SK-N-SH (cell line): ENCODE results near the gene ARID1B. TPM values are rescaled to one million over a fixed set of nuclear protein-coding genes. Genes with fewer than 3 reads are reported as not detected.

Source experiments
- CTCF ChIA-PET: fragments of 300-600, 350-600 bp; formaldehyde crosslinking; extraction: SDS; loops from one replicate; lab custom pipeline; 2021; lab: Yijun Ruan, JAX
- POLR2A ChIA-PET: fragments of 350-600 bp; sonication (Branson Sonifier 250); formaldehyde crosslinking; extraction: SDS; loops from one replicate; lab custom pipeline; 2020; ENCODE audit warnings: antibody characterized with exemption, inconsistent platforms; lab: Yijun Ruan, JAX
- DNase-seq: peaks from one replicate; pipeline ENCODE4 v3.0.0; 2012
- H2AFZ ChIP-seq: fragments of 200-600 bp; sonication (generic); 2 replicates; pipeline ENCODE4 v1.8.1; 2016; ENCODE audit warnings: antibody characterized with exemption, mild to moderate bottlenecking, low read depth
- H3F3A ChIP-seq: fragments of 200-600 bp; sonication (generic); replicated peaks from 2 replicates; pipeline ENCODE3; 2016; ENCODE audit warnings: antibody characterized with exemption, mild to moderate bottlenecking; ENCODE audit not compliant: insufficient read depth
- H3K27ac ChIP-seq, 2 experiments: fragments of 200-500 bp in 1 of 2; fragments of 200-600 bp in 1 of 2; sonication (Bioruptor generic) in 1 of 2; sonication (generic), shearing (Covaris generic) in 1 of 2; 2 replicates each; pipeline versions ENCODE4 v1.5.1 to v1.6.1; 2014 to 2016; ENCODE audit warnings: low read depth in 2 of 2, inconsistent platforms in 1 of 2, low read length in 1 of 2, mild to moderate bottlenecking in 1 of 2, mixed read lengths in 1 of 2
- H3K27me3 ChIP-seq: fragments of 200-600 bp; sonication (generic), shearing (Covaris generic); 2 replicates; pipeline ENCODE4 v1.6.1; 2016; ENCODE audit warnings: mixed run types; ENCODE audit not compliant: insufficient read depth
- H3K36me3 ChIP-seq, 2 experiments: fragments of 200-500 bp in 1 of 2; fragments of 200-600 bp in 1 of 2; sonication (Bioruptor generic) in 1 of 2; sonication (generic) in 1 of 2; replicated peaks in 1 of 2; 2 replicates each; pipeline versions ENCODE3 to v1.5.1; 2014 to 2016; ENCODE audit warnings: low read length in 1 of 2, mild to moderate bottlenecking in 1 of 2; ENCODE audit not compliant: insufficient read depth in 2 of 2, control insufficient read depth in 1 of 2
- H3K4me1 ChIP-seq, 2 experiments: fragments of 200-500 bp in 1 of 2; fragments of 200-600 bp in 1 of 2; sonication (Bioruptor generic) in 1 of 2; sonication (generic), shearing (Covaris generic) in 1 of 2; 2 replicates each; pipeline versions ENCODE4 v1.5.1 to v1.6.1; 2014 to 2016; ENCODE audit warnings: low read depth in 1 of 2, low read length in 1 of 2, mixed run types in 1 of 2; ENCODE audit not compliant: insufficient read depth in 2 of 2, control insufficient read depth in 1 of 2
- H3K4me2 ChIP-seq: fragments of 200-600 bp; sonication (generic), shearing (Covaris generic); 2 replicates; pipeline ENCODE4 v1.6.1; 2017; ENCODE audit warnings: mixed run types
- H3K4me3 ChIP-seq, 2 experiments: fragments of 200-500 bp in 1 of 2; fragments of 200-600 bp in 1 of 2; sonication (Bioruptor generic) in 1 of 2; sonication (generic), shearing (Covaris generic) in 1 of 2; 2 replicates each; pipeline versions ENCODE4 v1.5.1 to v1.8.1; 2014 to 2016; ENCODE audit warnings: low read depth in 2 of 2, inconsistent platforms in 1 of 2, low read length in 1 of 2, mild to moderate bottlenecking in 1 of 2, mixed read lengths in 1 of 2, moderate library complexity in 1 of 2
- H3K79me2 ChIP-seq: fragments of 200-600 bp; sonication (generic); 2 replicates; pipeline ENCODE4 v1.8.1; 2017; ENCODE audit warnings: mild to moderate bottlenecking; ENCODE audit not compliant: insufficient read depth
- H3K9ac ChIP-seq: fragments of 200-600 bp; sonication (generic); 2 replicates; pipeline ENCODE4 v1.6.1; 2017; ENCODE audit warnings: mixed run types
- H3K9me2 ChIP-seq: fragments of 200-600 bp; sonication (generic); 2 replicates; pipeline ENCODE4 v1.6.1; 2017; ENCODE audit warnings: mixed run types
- H3K9me3 ChIP-seq: fragments of 200-600 bp; sonication (generic); 2 replicates; pipeline ENCODE4 v1.6.1; 2017; ENCODE audit warnings: mixed run types, mild to moderate bottlenecking, moderate library complexity
- H4K20me1 ChIP-seq: fragments of 200-600 bp; sonication (generic); 2 replicates; pipeline ENCODE4 v1.6.1; 2017; ENCODE audit warnings: mild to moderate bottlenecking, mixed run types; ENCODE audit not compliant: insufficient read depth
- EP300 ChIP-seq, 2 experiments: IDR thresholded peaks; 2 replicates each; pipeline versions ENCODE4 v1.4.0 to v1.6.1; 2012; ENCODE audit warnings: borderline replicate concordance in 1 of 2, low read depth in 1 of 2, low read length in 1 of 2
- FOSL2 ChIP-seq: IDR thresholded peaks from 2 replicates; pipeline ENCODE4 v1.4.0; 2012; ENCODE audit warnings: low read depth, mild to moderate bottlenecking, moderate library complexity, borderline replicate concordance
- JUND ChIP-seq: IDR thresholded peaks from 2 replicates; pipeline ENCODE4 v1.4.0; 2012
- MEF2A ChIP-seq: IDR thresholded peaks from 2 replicates; pipeline ENCODE4 v1.4.0; 2012; ENCODE audit warnings: low read depth, borderline replicate concordance
- MXI1 ChIP-seq: IDR thresholded peaks from 2 replicates; pipeline ENCODE4 v1.6.1; 2012; ENCODE audit warnings: mild to moderate bottlenecking, low read depth, low read length, improper control_type of control experiment
- NRF1 ChIP-seq: IDR thresholded peaks from 2 replicates; pipeline ENCODE4 v1.6.1; 2012; ENCODE audit warnings: low read depth, mild to moderate bottlenecking, low read length
- RAD21 ChIP-seq: IDR thresholded peaks from 2 replicates; pipeline ENCODE4 v1.6.1; 2012; ENCODE audit warnings: mild to moderate bottlenecking, low read length
- RXRA ChIP-seq: IDR thresholded peaks from 2 replicates; pipeline ENCODE4 v1.4.0; 2012; ENCODE audit warnings: low read depth, mild to moderate bottlenecking, borderline replicate concordance
- WGBS: methylation state at CpG from one replicate; pipeline ENCODE4 v1.1.6; 2017; ENCODE audit warnings: low lambda C conversion rate; 5-methylcytosine and 5-hydroxymethylcytosine counted together
- polyA plus RNA-seq, 3 experiments: library from polyadenylated mRNA; depleted of rRNA; stranded (reverse); fragments of >200 nt; gene quantifications; 2 replicates each; pipeline ENCODE4 v1.2.3, GENCODE V29; 2012
- TF ChIP-seq, protein P1 (sequence below): fragments of 200-600 bp; sonication (generic); IDR thresholded peaks from 2 replicates; pipeline ENCODE4 v1.6.1; 2017; ENCODE audit warnings: antibody characterized with exemption, mild to moderate bottlenecking, moderate library complexity
- TF ChIP-seq, protein P2 (sequence below): IDR thresholded peaks from 2 replicates; pipeline ENCODE4 v1.4.0; 2012; ENCODE audit warnings: low read depth, borderline replicate concordance
- TF ChIP-seq, protein P3 (sequence below): IDR thresholded peaks from 2 replicates; pipeline ENCODE4 v1.4.0; 2012; ENCODE audit warnings: low read depth, borderline replicate concordance
- TF ChIP-seq, protein P4 (sequence below): IDR thresholded peaks from 2 replicates; pipeline ENCODE4; 2012
- TF ChIP-seq, protein P5 (sequence below): IDR thresholded peaks from 2 replicates; pipeline ENCODE4 v1.6.1; 2012; ENCODE audit warnings: mild to moderate bottlenecking, low read depth, low read length, moderate library complexity
- TF ChIP-seq, protein P6 (sequence below): IDR thresholded peaks from 2 replicates; pipeline ENCODE4 v1.4.0; 2012; ENCODE audit warnings: low read depth

ARID1B gene
- polyA plus RNA-seq, 1 of the 3 experiments (the other 2 are of a cell fraction), result 13.6 TPM

DNA sequence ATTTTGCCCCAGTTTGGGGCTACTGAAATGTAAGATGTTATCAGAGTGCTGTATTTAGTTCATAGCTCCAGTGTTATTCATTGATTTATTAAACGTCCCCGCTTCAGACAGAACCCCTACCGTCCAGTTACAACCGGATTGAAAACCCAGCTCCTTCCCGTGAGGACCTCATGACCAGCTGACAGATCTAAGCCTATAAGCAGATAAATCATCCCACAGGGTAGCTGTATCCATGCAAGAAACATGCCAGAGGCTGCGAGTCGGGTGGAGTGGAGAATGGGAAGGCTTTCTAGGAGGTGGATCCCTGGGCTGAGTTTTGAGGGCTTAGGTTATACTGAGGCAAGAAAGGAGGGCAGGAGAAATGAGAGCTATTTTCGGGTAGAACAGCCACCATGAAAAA is 260.0 kb downstream of the ARID1B start:
- POLR2A ChIA-PET, result interaction anchor here (0.7 kb wide), 1 partner anchor 108 kb away, joined by 3 read pairs; no protein-coding TSS in a partner anchor
- H3K4me2 ChIP-seq, result no peak overlapping the region
- no peak overlapping the region for H2AFZ ChIP-seq
- H3K27me3 ChIP-seq, result no peaks in the 10 kb centered on the region
- no peak overlapping the region for H3K27ac ChIP-seq
- peaks cover 11 to 23% of the 10 kb centered on the region in 2 experiments; a peak in 3 of 4 replicates for H3K4me1 ChIP-seq
- CTCF ChIA-PET, result interaction anchor here (0.8 to 2.6 kb wide), 6 partner anchors 9 to 147 kb away, joined by 3 to 17 read pairs (median 5); no protein-coding TSS in a partner anchor
- DNase-seq, result no peak
- no peaks in the 10 kb centered on the region for H3K9me3 ChIP-seq
- WGBS, result 95% methylated on average over 8 of the region's 8 CpGs
- TF ChIP-seq MEF2A, result no peak
- TF ChIP-seq, protein P1, sequence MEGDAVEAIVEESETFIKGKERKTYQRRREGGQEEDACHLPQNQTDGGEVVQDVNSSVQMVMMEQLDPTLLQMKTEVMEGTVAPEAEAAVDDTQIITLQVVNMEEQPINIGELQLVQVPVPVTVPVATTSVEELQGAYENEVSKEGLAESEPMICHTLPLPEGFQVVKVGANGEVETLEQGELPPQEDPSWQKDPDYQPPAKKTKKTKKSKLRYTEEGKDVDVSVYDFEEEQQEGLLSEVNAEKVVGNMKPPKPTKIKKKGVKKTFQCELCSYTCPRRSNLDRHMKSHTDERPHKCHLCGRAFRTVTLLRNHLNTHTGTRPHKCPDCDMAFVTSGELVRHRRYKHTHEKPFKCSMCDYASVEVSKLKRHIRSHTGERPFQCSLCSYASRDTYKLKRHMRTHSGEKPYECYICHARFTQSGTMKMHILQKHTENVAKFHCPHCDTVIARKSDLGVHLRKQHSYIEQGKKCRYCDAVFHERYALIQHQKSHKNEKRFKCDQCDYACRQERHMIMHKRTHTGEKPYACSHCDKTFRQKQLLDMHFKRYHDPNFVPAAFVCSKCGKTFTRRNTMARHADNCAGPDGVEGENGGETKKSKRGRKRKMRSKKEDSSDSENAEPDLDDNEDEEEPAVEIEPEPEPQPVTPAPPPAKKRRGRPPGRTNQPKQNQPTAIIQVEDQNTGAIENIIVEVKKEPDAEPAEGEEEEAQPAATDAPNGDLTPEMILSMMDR, result no peak
- TF ChIP-seq NRF1, result no peak
- TF ChIP-seq FOSL2, result no peak
- TF ChIP-seq, protein P2, sequence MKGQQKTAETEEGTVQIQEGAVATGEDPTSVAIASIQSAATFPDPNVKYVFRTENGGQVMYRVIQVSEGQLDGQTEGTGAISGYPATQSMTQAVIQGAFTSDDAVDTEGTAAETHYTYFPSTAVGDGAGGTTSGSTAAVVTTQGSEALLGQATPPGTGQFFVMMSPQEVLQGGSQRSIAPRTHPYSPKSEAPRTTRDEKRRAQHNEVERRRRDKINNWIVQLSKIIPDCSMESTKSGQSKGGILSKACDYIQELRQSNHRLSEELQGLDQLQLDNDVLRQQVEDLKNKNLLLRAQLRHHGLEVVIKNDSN, result no peak
- no peak for TF ChIP-seq RAD21
- TF ChIP-seq EP300 (IDR thresholded peaks at IDR 0.05; ENCODE audit: borderline replicate concordance in 1 of 2, low read depth in 1 of 2, low read length in 1 of 2), result no peak
- TF ChIP-seq, protein P3, sequence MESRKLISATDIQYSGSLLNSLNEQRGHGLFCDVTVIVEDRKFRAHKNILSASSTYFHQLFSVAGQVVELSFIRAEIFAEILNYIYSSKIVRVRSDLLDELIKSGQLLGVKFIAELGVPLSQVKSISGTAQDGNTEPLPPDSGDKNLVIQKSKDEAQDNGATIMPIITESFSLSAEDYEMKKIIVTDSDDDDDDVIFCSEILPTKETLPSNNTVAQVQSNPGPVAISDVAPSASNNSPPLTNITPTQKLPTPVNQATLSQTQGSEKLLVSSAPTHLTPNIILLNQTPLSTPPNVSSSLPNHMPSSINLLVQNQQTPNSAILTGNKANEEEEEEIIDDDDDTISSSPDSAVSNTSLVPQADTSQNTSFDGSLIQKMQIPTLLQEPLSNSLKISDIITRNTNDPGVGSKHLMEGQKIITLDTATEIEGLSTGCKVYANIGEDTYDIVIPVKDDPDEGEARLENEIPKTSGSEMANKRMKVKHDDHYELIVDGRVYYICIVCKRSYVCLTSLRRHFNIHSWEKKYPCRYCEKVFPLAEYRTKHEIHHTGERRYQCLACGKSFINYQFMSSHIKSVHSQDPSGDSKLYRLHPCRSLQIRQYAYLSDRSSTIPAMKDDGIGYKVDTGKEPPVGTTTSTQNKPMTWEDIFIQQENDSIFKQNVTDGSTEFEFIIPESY, result no peak
- TF ChIP-seq, protein P4, sequence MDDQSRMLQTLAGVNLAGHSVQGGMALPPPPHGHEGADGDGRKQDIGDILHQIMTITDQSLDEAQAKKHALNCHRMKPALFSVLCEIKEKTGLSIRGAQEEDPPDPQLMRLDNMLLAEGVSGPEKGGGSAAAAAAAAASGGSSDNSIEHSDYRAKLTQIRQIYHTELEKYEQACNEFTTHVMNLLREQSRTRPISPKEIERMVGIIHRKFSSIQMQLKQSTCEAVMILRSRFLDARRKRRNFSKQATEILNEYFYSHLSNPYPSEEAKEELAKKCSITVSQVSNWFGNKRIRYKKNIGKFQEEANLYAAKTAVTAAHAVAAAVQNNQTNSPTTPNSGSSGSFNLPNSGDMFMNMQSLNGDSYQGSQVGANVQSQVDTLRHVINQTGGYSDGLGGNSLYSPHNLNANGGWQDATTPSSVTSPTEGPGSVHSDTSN, result no peak
- no peak for TF ChIP-seq RXRA
- TF ChIP-seq, protein P5, sequence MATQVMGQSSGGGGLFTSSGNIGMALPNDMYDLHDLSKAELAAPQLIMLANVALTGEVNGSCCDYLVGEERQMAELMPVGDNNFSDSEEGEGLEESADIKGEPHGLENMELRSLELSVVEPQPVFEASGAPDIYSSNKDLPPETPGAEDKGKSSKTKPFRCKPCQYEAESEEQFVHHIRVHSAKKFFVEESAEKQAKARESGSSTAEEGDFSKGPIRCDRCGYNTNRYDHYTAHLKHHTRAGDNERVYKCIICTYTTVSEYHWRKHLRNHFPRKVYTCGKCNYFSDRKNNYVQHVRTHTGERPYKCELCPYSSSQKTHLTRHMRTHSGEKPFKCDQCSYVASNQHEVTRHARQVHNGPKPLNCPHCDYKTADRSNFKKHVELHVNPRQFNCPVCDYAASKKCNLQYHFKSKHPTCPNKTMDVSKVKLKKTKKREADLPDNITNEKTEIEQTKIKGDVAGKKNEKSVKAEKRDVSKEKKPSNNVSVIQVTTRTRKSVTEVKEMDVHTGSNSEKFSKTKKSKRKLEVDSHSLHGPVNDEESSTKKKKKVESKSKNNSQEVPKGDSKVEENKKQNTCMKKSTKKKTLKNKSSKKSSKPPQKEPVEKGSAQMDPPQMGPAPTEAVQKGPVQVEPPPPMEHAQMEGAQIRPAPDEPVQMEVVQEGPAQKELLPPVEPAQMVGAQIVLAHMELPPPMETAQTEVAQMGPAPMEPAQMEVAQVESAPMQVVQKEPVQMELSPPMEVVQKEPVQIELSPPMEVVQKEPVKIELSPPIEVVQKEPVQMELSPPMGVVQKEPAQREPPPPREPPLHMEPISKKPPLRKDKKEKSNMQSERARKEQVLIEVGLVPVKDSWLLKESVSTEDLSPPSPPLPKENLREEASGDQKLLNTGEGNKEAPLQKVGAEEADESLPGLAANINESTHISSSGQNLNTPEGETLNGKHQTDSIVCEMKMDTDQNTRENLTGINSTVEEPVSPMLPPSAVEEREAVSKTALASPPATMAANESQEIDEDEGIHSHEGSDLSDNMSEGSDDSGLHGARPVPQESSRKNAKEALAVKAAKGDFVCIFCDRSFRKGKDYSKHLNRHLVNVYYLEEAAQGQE, result no peak
- TF ChIP-seq, protein P6, sequence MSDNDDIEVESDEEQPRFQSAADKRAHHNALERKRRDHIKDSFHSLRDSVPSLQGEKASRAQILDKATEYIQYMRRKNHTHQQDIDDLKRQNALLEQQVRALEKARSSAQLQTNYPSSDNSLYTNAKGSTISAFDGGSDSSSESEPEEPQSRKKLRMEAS, result no peak
- TF ChIP-seq JUND, result no peak
- no peak for TF ChIP-seq MXI1
- H3K9ac ChIP-seq, result no peak overlapping the region
- peaks cover 0 to 3% of the 10 kb centered on the region in 2 experiments for H3K36me3 ChIP-seq
- peaks cover 52% of the 10 kb centered on the region for H3K79me2 ChIP-seq
- no peaks in the 10 kb centered on the region for H3K9me2 ChIP-seq
- H4K20me1 ChIP-seq, result no peaks in the 10 kb centered on the region; the same call in 1 of the 2 replicates
- H3F3A ChIP-seq, result peaks cover 11% of the 10 kb centered on the region
- H3K4me3 ChIP-seq, result no peak overlapping the region
